RKO (cell line): ENCODE results near the gene TRDN.

Experiments
- DNase-seq: peaks from one replicate; pipeline ENCODE4 v3.0.0-alpha.2; 2016; ENCODE audit warnings: low spot score

TRDN gene

DNA sequence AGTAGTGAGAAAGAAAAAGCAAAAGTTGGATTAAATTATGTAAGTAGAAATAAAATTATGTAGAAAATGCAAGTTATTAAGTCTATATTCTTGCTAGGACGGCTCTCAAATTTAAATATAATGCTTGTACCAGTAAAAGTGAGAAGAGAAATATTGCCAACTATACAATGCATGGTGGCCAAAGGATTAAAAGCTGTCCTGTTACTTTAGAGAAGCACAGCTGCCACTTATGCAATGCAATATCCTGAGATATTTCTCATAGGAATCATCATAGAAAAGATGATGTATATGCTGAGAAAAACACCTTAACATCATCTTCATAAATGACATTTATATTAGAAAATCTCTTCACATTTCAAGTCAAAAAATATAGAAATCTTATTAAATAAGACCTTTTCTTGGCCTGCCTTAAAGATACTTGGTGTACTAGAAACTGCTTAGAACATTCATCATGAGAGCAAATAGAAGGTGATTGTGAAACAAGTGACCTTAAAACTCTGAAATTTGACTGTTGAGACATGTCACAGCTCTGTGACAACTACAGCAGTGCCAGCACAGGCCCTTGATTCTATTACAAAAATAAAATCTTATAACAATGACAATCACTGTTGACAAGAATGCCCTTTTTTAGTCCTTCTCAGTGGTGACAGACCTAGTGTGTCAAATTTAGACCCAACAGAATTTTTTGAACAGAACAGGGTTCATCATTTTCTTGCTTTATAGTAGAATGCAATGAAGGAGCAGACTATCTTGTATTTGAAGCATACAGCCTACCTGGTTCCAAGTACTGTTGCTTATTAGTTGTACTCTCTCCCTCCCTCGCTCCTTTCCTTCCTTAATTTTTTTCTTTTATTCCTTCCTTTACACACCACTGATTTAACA is 467.6 kb downstream of the TRDN start:
- DNase-seq: no peak

DNA sequence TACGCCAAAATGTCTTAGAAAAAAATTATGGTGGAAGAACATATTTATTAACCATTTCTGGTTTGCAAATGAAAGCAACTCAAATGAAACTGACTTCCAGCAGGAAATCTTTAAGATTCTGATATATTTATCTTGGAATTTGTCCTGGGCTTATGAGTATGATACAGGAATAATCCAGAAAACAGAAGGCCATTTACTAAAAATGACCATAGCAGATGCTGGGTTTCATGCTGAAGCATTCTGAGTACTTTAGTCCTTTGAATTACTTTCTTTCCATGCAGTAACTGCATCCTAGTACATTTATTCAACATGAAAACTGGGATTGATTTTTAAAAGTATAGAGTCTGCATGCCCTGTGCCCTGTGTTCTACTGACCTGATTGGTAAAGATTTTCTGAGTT is 468.3 kb downstream of the TRDN start:
- no peak for DNase-seq
